ENCODE results near the gene PAK1.

- TF ChIP-seq, protein P1, sequence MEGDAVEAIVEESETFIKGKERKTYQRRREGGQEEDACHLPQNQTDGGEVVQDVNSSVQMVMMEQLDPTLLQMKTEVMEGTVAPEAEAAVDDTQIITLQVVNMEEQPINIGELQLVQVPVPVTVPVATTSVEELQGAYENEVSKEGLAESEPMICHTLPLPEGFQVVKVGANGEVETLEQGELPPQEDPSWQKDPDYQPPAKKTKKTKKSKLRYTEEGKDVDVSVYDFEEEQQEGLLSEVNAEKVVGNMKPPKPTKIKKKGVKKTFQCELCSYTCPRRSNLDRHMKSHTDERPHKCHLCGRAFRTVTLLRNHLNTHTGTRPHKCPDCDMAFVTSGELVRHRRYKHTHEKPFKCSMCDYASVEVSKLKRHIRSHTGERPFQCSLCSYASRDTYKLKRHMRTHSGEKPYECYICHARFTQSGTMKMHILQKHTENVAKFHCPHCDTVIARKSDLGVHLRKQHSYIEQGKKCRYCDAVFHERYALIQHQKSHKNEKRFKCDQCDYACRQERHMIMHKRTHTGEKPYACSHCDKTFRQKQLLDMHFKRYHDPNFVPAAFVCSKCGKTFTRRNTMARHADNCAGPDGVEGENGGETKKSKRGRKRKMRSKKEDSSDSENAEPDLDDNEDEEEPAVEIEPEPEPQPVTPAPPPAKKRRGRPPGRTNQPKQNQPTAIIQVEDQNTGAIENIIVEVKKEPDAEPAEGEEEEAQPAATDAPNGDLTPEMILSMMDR (conservative IDR thresholded peaks at IDR 0.05): no peak
- no peak for TF ChIP-seq EZH2 (IDR thresholded peaks at IDR 0.05; ENCODE audit: low read depth)
Measured at GRCh38 chr11:77287615-77288273, 186.2 kb downstream of the PAK1 start.
